ENCODE measurements around the gene CSRNP3.

The CSRNP3 gene

DNA sequence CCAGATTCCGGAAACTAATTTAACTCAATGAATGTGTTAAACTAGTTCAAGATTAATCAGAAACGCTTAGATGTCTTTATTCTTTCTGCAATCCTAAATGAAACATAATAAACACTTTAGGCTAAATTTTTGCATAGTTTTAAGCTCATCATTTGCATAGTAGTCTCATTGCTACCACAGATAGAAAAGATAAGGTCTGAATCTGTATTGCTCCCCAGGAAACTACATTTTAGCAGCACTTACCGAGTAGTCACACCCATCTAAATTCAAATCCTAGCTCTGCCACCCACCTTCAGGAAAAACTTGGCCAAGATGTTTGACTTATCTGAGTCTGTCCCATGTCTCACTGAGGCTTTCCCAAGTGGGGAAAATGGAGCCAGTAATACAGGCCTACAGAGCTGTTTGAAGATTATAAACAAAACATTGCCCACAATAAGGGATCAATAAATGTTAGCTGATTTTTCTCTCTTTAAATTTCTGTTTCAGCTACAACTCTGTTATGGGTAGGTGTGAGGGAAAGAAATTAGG is 237.5 kb downstream of the CSRNP3 start:
- no peaks in the 10 kb centered on the region for H3K9me3 ChIP-seq (ENCODE audit: control insufficient read depth, insufficient read depth, low read depth, low read length)
- H3K36me3 ChIP-seq (ENCODE audit: control insufficient read depth in 2 of 2, insufficient read depth in 1 of 2, low read length in 2 of 2): no peaks in the 10 kb centered on the region
- no peaks in the 10 kb centered on the region for H3K4me1 ChIP-seq (ENCODE audit: control insufficient read depth, insufficient read depth, low read length)
- TF ChIP-seq, protein P1, sequence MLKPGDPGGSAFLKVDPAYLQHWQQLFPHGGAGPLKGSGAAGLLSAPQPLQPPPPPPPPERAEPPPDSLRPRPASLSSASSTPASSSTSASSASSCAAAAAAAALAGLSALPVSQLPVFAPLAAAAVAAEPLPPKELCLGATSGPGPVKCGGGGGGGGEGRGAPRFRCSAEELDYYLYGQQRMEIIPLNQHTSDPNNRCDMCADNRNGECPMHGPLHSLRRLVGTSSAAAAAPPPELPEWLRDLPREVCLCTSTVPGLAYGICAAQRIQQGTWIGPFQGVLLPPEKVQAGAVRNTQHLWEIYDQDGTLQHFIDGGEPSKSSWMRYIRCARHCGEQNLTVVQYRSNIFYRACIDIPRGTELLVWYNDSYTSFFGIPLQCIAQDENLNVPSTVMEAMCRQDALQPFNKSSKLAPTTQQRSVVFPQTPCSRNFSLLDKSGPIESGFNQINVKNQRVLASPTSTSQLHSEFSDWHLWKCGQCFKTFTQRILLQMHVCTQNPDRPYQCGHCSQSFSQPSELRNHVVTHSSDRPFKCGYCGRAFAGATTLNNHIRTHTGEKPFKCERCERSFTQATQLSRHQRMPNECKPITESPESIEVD (tag by site-specific recombination; IDR thresholded peaks at IDR 0.05): no peak
- no peak for TF ChIP-seq ZNF48 (tag by site-specific recombination; IDR thresholded peaks at IDR 0.05)
- TF ChIP-seq ZNF830 (tag by site-specific recombination; IDR thresholded peaks at IDR 0.05; ENCODE audit: low read depth): no peak
- no peak for TF ChIP-seq BCL11A (tag by site-specific recombination; IDR thresholded peaks at IDR 0.05; ENCODE audit: low read depth)
- TF ChIP-seq ZNF239 (tag by site-specific recombination; IDR thresholded peaks at IDR 0.05): no peak
- TF ChIP-seq HOXD13 (CRISPR knock-in tag; IDR thresholded peaks at IDR 0.05; ENCODE audit: borderline replicate concordance): no peak
- no peak for TF ChIP-seq ZNF155 (tag by site-specific recombination; IDR thresholded peaks at IDR 0.05)
- TF ChIP-seq, protein P2, sequence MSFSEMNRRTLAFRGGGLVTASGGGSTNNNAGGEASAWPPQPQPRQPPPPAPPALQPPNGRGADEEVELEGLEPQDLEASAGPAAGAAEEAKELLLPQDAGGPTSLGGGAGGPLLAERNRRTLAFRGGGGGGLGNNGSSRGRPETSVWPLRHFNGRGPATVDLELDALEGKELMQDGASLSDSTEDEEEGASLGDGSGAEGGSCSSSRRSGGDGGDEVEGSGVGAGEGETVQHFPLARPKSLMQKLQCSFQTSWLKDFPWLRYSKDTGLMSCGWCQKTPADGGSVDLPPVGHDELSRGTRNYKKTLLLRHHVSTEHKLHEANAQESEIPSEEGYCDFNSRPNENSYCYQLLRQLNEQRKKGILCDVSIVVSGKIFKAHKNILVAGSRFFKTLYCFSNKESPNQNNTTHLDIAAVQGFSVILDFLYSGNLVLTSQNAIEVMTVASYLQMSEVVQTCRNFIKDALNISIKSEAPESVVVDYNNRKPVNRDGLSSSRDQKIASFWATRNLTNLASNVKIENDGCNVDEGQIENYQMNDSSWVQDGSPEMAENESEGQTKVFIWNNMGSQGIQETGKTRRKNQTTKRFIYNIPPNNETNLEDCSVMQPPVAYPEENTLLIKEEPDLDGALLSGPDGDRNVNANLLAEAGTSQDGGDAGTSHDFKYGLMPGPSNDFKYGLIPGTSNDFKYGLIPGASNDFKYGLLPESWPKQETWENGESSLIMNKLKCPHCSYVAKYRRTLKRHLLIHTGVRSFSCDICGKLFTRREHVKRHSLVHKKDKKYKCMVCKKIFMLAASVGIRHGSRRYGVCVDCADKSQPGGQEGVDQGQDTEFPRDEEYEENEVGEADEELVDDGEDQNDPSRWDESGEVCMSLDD (tag by site-specific recombination; IDR thresholded peaks at IDR 0.05): no peak
- no peak for TF ChIP-seq RBAK (tag by site-specific recombination; IDR thresholded peaks at IDR 0.05)
- TF ChIP-seq HOXA7 (CRISPR knock-in tag; IDR thresholded peaks at IDR 0.05; ENCODE audit: borderline replicate concordance): no peak
- no peak for TF ChIP-seq ZNF175 (tag by site-specific recombination; IDR thresholded peaks at IDR 0.05)
- no peak for TF ChIP-seq SP3 (tag by site-specific recombination; IDR thresholded peaks at IDR 0.05)
- TF ChIP-seq SP7 (tag by site-specific recombination; IDR thresholded peaks at IDR 0.05): no peak
- TF ChIP-seq, protein P3, sequence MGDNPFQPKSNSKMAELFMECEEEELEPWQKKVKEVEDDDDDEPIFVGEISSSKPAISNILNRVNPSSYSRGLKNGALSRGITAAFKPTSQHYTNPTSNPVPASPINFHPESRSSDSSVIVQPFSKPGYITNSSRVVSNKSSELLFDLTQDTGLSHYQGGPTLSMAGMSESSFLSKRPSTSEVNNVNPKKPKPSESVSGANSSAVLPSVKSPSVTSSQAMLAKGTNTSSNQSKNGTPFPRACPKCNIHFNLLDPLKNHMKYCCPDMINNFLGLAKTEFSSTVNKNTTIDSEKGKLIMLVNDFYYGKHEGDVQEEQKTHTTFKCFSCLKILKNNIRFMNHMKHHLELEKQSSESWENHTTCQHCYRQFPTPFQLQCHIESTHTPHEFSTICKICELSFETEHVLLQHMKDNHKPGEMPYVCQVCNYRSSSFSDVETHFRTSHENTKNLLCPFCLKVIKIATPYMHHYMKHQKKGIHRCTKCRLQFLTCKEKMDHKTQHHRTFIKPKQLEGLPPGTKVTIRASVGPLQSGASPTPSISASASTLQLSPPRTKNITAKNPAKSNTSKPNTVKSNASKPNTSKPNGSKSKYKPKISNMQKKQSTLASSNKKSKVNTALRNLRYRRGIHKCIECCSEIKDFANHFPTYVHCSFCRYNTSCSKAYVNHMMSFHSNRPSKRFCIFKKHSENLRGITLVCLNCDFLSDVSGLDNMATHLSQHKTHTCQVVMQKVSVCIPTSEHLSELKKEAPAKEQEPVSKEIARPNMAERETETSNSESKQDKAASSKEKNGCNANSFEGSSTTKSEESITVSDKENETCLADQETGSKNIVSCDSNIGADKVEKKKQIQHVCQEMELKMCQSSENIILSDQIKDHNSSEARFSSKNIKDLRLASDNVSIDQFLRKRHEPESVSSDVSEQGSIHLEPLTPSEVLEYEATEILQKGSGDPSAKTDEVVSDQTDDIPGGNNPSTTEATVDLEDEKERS (tag by site-specific recombination; IDR thresholded peaks at IDR 0.05): no peak
- no peak for TF ChIP-seq GLI4 (tag by site-specific recombination; IDR thresholded peaks at IDR 0.05)
- no peak for TF ChIP-seq ZBTB49 (tag by site-specific recombination; IDR thresholded peaks at IDR 0.05; ENCODE audit: low read depth)
- TF ChIP-seq, protein P4, sequence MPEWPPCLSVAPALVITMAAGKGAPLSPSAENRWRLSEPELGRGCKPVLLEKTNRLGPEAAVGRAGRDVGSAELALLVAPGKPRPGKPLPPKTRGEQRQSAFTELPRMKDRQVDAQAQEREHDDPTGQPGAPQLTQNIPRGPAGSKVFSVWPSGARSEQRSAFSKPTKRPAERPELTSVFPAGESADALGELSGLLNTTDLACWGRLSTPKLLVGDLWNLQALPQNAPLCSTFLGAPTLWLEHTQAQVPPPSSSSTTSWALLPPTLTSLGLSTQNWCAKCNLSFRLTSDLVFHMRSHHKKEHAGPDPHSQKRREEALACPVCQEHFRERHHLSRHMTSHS (tag by site-specific recombination; IDR thresholded peaks at IDR 0.05): no peak
- no peak for TF ChIP-seq GLI2 (tag by site-specific recombination; IDR thresholded peaks at IDR 0.05; ENCODE audit: borderline replicate concordance, low read depth)
- no peak for TF ChIP-seq AEBP2 (tag by site-specific recombination; IDR thresholded peaks at IDR 0.05; ENCODE audit: borderline replicate concordance)
- CTCF ChIA-PET: no interaction called here
- POLR2A ChIA-PET: no interaction called here
- H3K27ac ChIP-seq (ENCODE audit: extremely low read depth, low read depth, low read length): no peak overlapping the region
- no peak overlapping the region for H3K4me3 ChIP-seq (ENCODE audit: low read depth, low read length)
